Globus pallidus (tissue), 1 donor: ENCODE measurements around the gene LRRC8D.

Experiments used
- DNase-seq: peaks from one replicate; pipeline ENCODE4 v3.0.0-alpha.2; 2015; ENCODE audit warnings: low spot score

Gene LRRC8D

DNA sequence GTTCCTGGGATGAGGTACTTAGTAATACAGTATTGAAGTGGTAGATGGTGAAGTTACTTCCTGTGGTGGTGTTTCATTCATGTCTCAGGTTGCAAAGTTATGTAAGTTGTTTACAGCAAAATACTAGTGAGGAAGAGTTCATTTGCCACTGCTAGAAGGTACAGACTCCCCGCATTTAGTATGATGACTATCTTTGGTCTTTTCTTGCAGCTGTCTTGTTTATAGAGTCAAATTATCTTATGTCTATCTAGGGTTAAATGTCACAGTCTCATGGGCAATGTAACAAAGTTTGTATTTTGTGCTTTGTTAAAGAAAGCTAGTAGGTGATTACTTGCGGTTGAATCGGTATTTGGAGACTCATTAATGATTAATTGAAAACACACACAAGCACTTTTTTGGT, 50.2 kb downstream of the LRRC8D start:
- no peak for DNase-seq

DNA sequence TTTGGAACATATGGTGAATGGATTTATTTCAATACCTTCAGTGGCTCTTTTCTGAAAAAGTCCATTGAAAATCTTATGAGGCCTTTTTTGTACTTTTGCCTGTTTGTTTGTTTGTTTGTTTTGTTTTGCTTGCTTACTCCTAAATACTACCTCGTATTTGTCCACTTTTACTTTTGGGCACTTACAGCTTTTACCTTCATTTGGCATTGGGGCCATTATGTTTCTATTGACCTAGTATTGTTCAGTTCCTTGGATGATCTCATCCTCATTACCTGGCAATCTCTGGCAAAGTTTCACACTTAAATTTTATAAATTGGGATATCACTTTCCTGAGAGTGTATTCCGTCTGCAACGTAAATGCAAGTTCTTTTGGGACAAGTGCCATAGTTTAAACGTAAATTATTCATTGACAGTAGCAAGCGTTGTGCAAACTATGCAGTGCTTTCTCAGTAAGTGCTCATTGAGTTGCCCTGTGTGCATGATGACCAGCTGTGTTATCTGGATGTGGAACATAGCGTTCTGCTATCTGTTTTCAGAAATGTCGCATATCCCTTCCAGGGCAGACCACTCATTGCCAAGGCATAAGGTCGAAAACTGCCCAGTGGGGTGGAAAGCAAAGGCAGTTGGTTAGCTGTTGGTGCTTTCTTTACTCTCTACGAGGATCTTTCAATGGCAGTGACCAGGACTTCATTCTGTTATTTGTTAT, 51.1 kb downstream of the LRRC8D start:
- peak; percentile 22 for DNase-seq

DNA sequence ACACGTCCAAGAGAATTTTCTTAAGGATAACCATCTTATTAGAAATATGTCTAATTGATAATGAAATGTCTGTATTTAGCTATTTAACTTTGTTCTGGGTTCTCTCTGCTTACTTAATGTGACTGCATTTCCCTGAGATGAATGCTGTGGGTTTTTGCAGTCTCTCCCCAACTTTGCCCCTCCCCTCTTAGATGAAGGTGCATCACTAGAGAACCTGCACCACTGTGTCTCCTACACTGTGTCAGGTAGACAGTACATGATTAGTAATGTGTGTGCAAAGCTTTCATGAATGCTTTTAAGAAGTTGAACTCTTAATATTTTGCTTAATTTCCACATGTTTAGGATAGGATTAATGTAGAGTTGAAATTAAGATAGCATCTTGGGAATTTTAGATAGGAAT, 51.7 kb downstream of the LRRC8D start:
- no peak for DNase-seq

DNA sequence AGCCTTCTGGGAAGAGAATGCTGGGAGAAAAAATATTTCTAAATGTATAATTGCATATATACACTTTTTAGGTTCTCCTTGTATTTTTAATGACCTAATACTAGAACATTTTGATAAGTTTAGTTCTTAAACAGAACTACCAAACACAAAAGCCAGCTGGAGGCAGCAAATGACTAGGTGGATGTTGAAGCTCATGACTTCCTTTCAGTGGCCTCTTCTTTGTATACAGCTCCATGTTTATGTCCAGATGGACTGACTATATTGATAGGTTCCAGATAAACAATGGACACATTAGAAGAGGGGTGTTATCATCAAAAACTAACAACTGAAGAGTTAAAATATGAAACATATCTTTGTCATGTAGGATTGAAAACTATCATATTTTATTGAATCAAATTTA, 52.5 kb downstream of the LRRC8D start:
- peak; percentile 19 for DNase-seq

DNA sequence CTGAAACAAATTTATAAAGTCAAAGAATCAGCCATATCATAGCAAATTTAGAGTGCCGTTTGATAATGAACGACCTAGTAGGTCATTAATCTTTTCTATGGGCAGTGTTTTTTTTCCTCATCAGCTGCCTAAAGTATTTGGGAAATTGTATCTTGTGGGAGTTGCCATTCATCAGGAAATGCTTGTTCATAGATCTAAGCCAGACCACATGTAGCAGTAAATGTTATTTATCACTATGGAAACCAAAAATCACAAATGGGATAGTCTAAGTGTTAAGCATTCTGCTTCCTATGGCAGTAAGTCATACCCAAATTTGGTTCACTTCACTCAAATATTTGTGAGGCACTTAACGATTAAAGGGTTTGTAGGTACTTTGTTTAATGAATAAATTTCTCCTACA, 52.9 kb downstream of the LRRC8D start:
- no peak for DNase-seq

DNA sequence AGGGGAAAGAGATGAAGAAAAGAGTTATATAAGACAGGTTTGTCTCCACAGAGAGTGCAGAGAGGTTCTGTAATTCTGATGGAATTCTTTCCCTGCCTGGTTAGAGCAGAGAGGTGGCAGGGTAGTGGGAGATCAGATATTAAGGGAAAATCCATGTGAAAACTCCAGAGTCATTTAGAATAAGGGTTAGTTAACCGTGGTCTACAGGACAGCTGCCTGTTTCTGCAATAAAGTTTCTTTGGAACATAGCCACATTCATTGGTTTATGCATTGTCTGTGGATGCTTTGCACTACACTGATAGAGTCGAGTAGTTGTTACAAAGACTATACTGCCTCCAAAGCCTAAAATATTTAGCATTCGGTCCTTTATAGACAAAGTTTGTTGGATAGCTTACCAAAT, 55.6 kb downstream of the LRRC8D start:
- no peak for DNase-seq

DNA sequence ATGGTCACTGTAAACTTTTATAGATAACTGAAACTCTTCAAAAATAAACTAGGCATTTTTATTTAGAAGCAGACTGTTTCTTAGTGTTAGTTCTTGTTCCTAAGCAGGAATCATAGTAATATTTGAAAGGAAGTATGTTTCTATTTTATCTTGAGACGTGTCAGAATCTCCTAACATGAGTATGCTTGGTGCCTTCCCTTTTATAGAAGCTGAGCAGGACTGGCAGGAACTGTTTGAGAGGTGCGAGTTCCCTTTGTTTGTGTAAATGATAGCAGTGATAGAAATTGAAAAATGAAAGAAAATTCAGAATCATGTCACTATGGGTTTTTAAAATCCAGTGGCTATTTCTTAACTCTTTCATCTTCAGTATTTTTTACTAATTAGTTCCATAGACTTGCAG, 56.9 kb downstream of the LRRC8D start:
- DNase-seq = no peak

DNA sequence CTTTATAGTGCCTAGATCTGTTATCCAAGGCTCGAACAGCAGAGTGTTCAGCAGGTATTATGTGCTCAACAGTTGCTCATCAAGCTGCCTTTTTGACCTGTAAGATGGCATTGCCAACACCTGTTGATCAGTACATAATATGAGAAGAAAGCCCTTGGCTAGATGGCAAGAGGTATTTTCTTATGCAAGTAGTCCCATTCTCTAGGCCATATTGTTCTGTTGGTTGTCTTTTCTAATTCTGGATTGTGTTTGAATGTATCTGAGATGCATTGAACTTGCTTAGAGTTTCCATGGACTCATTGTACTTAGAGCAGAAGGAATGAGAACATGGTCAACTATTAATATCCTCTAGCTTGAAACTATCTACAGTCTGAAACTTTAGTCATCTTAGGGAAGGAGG, 57.4 kb downstream of the LRRC8D start:
- DNase-seq = no peak

DNA sequence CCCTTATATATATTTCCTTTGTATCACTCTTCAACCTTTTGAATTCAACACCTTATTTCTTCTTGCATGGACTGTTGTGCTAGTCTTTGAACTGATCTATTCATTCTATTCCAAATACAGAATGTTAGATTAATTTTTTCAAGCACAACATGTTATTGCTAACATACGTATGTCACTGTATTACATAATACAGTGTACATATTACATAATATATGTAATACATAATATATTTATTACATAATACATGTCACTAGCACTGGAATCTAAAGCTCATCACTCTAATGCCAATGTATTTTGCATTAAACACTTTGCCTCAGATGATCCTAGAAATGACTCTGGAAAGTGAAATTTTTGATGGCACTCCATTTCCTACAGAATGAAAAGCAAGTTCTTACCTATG, 59.8 kb downstream of the LRRC8D start:
- DNase-seq = no peak

DNA sequence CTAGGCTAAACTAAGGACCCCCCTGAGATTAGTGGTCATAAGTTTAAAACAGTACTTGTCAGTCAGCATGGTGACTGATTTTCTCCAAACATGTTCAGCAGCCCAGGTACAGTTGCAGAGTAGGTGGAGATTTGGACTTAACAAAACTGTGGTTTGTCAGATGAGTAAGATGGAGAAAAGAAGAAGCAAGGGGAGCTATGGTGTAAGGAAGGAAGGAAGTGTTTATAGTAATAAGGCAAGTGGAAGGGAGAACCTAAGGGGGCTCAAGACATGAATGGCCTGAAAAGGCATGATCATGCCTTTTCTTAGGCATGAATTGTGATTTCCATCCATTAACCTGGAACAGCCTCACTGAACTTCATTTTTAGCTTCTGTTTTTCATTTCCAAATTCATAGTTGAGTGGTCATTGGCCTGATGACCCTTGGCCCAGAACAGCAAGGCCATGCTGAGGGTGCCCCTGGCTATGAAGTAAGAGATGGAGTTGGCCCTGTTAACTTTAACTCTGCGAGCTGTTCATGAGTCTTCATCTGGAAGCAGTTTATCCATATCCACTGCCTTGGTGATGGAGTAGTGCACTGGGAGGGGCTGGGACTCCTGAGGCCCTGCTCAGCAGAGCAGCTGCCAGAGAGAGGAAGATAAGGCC, 60.7 kb downstream of the LRRC8D start:
- no peak for DNase-seq

DNA sequence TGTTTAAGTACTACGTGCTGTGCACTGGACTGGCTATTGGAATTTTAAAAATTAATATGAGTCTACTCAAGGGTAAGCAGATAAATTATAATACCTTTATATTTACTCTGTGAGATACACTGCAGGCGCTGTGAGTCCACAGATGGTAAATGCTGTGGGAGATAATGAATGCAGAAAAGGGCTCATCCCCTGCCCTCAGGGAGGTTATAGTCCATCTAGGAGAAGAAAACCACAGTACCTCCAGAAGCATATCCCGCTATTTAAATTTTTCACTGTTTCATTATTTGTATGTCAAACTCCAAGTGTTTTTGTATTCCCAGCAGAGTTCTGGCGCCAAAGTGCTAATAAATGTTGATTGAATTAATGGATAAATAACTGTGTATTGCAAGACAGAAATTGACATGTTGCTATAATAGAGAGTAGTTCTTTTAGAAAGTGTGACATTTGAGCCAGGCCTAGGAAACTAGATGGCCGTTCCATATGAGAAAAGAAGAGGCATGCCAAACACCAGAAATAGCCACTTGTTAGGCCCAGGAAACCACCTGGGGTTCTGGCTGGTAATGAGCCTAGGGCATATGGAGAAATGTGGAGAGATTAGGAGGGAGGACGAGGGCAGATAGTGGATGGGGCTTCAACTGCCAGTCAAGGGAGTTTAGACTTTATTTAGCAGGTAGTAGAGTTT, 61.7 kb downstream of the LRRC8D start:
- no peak for DNase-seq

DNA sequence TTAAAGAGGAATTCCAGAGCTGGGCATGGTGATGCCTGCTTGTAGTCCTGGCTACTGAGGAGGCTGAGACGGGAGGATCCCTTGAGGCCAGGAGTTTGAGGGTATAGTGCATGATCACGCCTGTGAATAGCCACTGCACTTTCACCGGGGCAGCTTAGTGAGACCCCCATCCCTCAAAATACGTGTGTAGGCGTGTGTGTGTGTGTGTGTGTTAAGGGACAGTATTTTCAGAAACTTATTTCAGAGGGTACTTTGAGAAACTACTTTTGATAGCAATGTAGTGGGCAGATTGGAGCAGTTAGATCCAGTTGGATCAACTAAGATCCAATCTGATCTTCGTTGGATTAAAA, 62.2 kb downstream of the LRRC8D start:
- DNase-seq = no peak

DNA sequence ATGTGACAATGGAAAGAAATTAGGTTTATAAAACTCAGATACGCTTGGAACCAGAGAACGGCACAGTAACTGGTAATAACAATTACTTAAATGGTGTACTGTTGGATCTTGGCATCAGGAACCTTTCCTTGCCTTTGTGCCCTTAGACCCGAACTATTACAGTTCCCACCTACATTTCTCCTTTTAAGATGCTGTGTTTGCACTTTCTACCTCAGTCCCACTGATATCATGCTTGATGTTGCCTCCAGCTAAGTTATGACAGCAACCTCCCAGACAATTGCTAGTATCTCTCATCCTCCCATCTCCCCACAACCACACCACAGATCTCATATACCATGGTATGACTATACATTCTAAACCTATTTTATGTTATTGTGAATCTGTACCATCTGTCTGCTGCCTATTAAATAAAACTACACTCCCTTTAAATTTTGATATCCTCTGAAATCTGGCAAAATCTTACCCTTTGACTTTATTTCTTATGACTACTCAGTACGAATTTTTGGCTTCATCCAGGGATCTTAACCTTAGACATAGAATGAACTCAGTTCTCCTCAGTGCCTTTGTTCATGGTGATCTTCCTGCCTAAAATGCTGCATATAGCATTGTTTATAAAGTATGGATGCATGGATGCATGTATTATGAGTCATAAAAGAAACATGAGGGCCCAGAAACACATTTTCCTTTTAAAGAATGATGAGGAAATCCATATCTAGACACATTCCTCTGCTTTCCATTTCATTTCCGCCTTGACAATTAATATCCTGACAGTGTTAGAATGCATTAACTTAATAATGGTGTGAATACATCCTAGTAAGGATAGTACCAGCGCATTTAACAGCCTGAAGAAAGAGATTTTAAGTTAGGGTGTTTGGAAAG, 64.1 kb downstream of the LRRC8D start:
- DNase-seq = no peak

DNA sequence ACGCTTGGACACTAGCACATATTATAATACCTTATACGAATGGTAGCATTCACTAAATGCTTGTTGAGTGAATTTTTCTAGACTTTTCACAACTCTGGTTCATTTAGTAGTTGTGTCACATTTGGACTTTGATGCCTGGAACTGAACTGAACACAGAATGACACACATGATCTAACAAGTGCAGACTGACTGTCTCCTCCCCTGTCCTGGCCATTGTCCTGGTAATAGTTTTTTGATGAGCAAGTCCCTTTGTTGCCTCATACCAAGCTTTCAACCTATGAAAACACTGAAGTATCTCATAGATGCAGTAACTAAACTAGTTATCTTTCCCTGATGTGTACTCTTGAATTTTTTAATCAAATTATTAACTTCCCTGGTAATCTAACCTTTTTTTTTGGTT, 66.4 kb downstream of the LRRC8D start:
- DNase-seq = no peak

DNA sequence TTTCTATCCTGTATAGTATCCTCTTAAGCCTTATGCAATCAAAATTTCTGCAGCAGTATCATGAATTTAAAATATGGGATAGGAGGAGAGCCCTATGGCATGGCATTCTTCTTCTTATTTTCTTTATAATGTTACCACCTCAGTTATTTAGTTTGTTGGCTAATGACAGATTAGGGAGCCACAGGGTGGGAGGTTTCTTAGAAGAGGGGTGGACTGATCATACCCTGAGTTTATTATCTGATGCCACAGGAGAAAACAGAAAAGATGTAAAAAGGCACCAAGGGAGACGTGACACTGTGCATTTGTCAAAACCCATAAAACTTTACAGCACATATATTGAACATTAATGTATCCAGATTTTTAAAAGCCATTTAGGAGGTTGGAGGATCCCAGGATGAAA, 66.9 kb downstream of the LRRC8D start:
- DNase-seq = no peak

DNA sequence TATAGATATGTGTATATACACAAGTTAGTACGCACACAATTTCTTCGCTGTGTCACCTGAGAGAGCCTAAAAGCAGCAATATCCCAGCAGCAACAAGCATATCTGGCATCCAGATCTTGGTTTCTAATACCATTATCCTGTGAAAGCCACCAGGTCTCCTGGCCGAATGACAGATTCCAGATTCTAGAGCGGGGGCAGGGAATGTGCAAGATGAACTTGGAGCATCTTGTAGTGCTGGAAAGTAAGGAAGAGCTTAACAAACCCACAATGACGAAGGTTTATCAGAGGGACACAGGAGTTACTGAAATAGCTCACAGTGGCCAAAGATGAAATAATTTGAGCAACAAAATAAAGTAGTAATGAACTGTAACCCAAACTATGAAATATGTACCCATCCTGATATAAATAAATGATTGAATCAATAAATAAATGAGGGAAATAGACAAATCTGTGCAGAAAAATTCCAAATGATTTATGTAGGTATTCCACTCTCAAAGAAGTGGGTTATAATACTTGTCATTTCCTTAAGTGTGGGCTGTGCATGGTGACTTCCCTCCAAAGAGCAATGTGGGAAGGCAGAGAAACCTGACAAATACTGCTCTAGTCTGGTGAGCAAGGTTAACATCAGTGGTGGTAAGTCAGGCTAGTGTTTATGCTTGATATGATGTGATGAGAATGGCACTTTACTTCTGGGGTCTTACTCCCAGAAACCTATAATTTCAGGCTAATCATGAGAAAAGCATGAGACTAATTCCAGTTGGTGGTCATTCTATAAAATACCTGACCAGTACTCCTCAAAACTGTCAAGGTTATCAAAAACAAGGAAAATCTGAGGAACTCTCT, 67.9 kb downstream of the LRRC8D start:
- no peak for DNase-seq

DNA sequence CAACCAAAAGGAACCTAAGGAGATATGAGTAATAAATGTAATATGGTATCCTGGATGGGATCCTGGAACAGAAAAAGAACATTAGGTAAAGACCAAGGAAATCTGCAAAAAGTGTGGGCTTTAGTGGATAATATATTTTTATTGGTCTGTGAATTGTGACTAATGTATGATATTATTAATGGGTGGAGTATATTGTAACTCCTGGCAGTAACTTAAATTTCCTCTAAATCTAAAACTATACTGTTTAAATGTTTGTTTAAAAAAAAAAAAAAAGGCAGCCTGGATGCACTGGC, 68.4 kb downstream of the LRRC8D start:
- no peak for DNase-seq

DNA sequence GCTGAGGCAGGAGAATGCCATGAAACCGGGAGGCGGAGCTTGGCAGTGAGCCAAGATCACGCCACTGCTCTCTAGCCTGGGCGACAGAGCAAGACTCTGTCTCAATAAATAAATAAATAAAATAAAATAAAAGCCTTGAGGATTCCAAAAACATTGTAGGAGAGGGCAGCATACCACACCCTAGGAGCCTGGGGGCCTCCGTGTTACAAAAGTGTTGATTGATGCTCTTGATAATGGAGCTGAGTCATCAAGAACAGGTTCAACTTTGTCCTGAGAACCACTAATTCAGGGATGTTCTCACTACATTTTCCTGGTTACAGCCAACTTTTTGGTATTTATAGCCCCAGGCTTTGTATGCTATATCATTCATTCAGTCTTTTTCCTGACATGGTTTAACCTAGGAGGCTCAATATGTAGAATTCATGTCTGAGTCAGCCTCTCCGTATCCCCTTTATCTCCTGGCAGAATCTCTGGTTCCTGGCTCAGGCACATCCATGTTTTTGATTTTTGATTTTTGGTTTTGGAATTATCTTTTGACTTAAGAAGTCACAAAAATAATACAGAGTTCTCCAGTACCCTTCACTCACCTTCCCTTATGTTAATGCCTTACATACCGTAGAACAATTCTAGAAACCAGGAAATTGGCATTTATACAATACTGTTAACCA, 69.4 kb downstream of the LRRC8D start:
- no peak for DNase-seq

DNA sequence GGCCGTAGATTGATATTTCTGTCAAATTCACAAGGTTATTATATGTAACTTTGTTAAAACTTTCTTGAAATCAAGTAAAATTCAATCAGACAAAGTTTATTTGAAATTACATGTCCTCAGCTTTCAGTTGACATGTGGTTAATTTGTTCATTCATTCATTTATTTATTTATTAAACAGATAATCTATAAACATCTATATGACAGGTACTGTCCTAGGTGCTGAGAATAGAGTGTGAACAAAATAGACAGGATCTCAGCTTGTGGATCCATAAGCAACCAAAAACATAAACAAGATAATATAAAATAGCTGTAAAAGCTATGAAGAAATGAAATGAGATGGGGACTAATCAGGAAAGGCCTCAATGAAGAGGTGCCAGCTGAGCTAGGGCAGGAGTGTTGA, 72.0 kb downstream of the LRRC8D start:
- no peak for DNase-seq

DNA sequence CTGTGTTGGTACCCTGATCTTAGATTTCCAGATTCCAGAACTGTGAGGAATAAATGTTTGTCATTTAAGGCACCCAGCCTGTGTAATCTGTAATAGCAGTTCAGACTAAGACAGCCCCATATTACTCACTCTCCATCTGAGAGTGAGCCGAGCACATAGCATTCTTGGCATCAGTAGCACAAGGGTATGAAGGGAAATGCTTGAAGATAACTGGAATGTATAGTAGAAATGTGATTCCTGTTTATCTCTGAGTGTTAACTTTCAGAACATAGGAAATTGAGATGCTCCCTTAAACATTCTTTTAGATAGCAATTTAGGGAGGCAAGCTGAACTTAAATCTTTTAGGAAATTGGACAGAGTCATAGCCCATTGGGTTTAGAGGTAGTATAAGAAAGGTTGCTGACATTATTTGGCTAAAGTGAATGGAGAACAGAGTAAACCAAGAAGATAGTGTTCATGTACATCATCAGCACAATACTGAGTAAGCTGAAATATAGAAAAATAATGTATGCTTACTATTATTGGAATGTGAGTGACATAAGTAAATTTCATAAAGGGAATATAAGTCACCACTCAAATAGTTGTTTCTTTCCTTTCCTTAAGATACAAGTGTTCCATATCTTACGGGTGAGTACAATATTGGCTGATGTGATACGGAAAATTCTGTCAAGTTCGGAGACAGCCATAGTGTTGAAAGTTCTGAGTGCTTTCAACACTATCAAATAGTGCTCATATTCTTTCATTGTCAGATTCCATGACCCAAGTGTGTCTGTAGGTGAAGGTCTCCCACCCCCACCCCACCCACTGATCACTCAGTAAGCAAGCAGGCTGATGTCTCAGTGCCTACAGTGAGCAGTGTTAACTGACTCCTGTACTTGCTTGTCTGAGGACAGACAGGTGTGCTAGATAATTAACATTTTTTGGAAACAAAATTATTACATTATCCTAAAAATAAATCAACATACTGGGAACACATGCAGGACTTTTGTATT, 73.7 kb downstream of the LRRC8D start:
- DNase-seq = no peak
